Transverse colon (tissue), 4 donors: ENCODE measurements around the gene SELENOI. TPM values are rescaled to one million over a fixed set of nuclear protein-coding genes. Genes with fewer than 3 reads are reported as not detected.
A peak's percentile ranks its signal among the peaks of the same experiment; 100 is the strongest.
"Not testable (repeated sequence)": the region's sequence is repeated elsewhere in the genome, so short reads cannot be mapped to it uniquely, and the experiment has no call there.

ENCODE experiments used
- DNase-seq: peaks from one replicate; pipeline ENCODE4 v3.0.0-alpha.2; 2019
- H3K27ac ChIP-seq, 4 donors: fragments of 200-600 bp; sonication (generic); 2 replicates each; pipeline ENCODE4 v1.5.1; 2016 to 2018; ENCODE audit warnings: inconsistent platforms in 4 of 4
- H3K27me3 ChIP-seq: fragments of 200-600 bp; sonication (generic); 2 replicates; pipeline ENCODE4 v1.5.1; 2017; ENCODE audit warnings: inconsistent platforms
- H3K36me3 ChIP-seq, 4 donors: fragments of 200-600 bp; sonication (generic); 2 replicates each; pipeline ENCODE4 v1.5.1; 2017 to 2019; ENCODE audit warnings: inconsistent platforms in 4 of 4
- H3K4me1 ChIP-seq, 4 donors: fragments of 200-600 bp; sonication (generic); 2 replicates each; pipeline ENCODE4 v1.5.1; 2017 to 2020; ENCODE audit warnings: inconsistent platforms in 4 of 4
- H3K4me3 ChIP-seq, 4 donors: fragments of 200-600 bp; sonication (generic); 1 replicate in 1 of 4; 2 replicates in 3 of 4; pipeline versions ENCODE4 v1.5.1 to v1.6.1; 2017 to 2019; ENCODE audit warnings: inconsistent platforms in 4 of 4
- H3K9me3 ChIP-seq, 2 donors: fragments of 200-600 bp; sonication (generic); 2 replicates each; pipeline ENCODE4 v1.5.1; 2017 to 2019; ENCODE audit warnings: inconsistent platforms in 2 of 2
- EP300 ChIP-seq: sonication (generic); formaldehyde crosslinking; IDR thresholded peaks from one replicate; pipeline ENCODE4 v1.6.1; 2017; ENCODE audit warnings: antibody characterized with exemption, low read depth
- POLR2A ChIP-seq: fragments of 450-650 bp; IDR thresholded peaks from one replicate; pipeline ENCODE4 v1.6.1; 2016; ENCODE audit warnings: antibody characterized with exemption, mild to moderate bottlenecking, moderate library complexity
- POLR2AphosphoS5 ChIP-seq, 3 donors: sonication (generic); formaldehyde crosslinking; IDR thresholded peaks; one replicate each; pipeline ENCODE4 v1.6.1; 2016; ENCODE audit warnings: antibody characterized with exemption in 3 of 3
- WGBS, 2 donors: methylation state at CpG; one replicate each; pipeline ENCODE4 v1.1.5; 2018; ENCODE audit warnings: low coverage in 1 of 2; 5-methylcytosine and 5-hydroxymethylcytosine counted together
- in situ Hi-C, 4 donors: fragments of 200-750 bp; cut with MboI; loops; one replicate each; pipeline versions ENCODE4 v1.15.0 to v1.15.1; 2017; ENCODE audit warnings: low sequenced_read_pairs in 3 of 4, low pct_ligation_motif_present in 1 of 4, low pct_unique_long_range_greater_than_20kb in 1 of 4
- intact Hi-C: fragments of 100-400 bp; cut with DNase I; formaldehyde crosslinking; loops from one replicate; pipeline ENCODE4 v1.15.1; 2023; ENCODE audit warnings: low total_unique reads
- total RNA-seq, 4 donors: library from RNA; depleted of rRNA; stranded (reverse); fragments of >200 nt; gene quantifications; one replicate each; pipeline ENCODE4 v1.1.0, GENCODE V29; 2016
- TF ChIP-seq, protein P1 (sequence below), 5 experiments: fragments of 200-600 bp in 3 of 5; fragments of 450-650 bp in 2 of 5; sonication (generic) in 3 of 5; IDR thresholded peaks; 1 replicate in 2 of 5; 2 replicates in 3 of 5; pipeline ENCODE4 v1.5.1; 2016 to 2017; ENCODE audit warnings: antibody characterized with exemption in 5 of 5, inconsistent platforms in 3 of 5, mild to moderate bottlenecking in 2 of 5, moderate library complexity in 1 of 5

SELENOI gene
- total RNA-seq, 4 donors from 2014 or later: 12.1 to 37.4 (median 26.9) TPM

DNA sequence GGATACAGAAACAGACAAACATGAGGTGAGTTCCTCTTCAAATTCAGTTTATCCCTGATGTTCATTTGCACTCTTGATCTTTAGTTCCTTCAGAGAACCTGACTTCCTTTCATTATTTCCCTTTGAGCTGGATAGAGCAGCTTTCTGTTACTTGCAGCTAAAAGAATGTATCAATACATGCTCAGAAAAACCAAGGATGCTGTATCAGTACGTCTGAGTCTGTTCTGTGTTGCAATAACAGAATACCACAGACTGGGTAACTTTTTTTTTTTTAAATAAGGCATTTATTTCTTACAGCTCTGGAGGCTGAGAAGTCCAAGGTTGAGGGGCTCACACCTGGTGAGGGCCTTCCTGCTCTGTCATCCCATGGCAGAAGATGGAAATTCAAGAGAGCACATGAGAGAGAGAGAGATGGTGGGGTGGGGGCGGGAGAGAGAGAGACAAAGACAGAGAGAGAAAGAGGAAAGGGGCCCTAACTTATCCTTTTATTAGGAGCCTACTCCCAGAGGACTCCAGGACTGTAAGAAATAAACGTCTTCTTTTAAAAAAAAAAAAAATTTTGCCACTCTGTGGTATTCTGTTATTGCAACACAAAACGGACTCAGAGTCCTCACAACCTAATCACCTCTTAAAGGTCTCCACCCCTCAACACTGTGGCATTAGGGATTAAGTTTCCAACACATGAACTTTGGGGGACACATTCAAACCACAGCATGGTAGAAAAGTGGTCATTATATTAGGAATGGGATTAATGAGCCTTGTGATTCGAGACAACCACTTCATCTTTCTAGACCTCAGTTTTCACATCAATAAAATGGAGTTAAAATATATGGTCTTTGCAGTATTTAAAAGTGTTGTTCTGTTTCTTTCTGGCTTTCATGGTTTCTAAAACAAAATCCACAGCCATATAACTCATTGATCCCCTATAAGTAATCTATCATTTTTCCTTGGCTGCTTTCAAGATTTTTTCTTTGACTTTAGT, 18.4 kb upstream of the SELENOI start:
- DNase-seq: no peak
- WGBS, 2 donors: 59 to 66% methylated on average over 5 of the region's 5 CpGs
- Histone ChIP-seq H3K4me3 (no peak overlapping the region), H3K27ac (no peak overlapping the region), H3K27me3 (no peaks in the 10 kb centered on the region), H3K4me1 (peaks cover 0 to 10% (median 3%) of the 10 kb centered on the region in 4 donors), H3K9me3 (no peaks in the 10 kb centered on the region), H3K36me3 (no peaks in the 10 kb centered on the region)
- in situ Hi-C loops: loop anchor here in 2 of 4 donors (25.0 kb wide), 2 partner anchors 90 to 365 kb away; partner anchors contain the start of genes HADHA (in 1 of the 2) and HADHB (in 1 of the 2)
- intact Hi-C loops: no loop called here
- no peak for TF ChIP-seq POLR2AphosphoS5 (IDR thresholded peaks at IDR 0.05)
- no peak for TF ChIP-seq EP300
- no peak for TF ChIP-seq POLR2A
- TF ChIP-seq, protein P1, sequence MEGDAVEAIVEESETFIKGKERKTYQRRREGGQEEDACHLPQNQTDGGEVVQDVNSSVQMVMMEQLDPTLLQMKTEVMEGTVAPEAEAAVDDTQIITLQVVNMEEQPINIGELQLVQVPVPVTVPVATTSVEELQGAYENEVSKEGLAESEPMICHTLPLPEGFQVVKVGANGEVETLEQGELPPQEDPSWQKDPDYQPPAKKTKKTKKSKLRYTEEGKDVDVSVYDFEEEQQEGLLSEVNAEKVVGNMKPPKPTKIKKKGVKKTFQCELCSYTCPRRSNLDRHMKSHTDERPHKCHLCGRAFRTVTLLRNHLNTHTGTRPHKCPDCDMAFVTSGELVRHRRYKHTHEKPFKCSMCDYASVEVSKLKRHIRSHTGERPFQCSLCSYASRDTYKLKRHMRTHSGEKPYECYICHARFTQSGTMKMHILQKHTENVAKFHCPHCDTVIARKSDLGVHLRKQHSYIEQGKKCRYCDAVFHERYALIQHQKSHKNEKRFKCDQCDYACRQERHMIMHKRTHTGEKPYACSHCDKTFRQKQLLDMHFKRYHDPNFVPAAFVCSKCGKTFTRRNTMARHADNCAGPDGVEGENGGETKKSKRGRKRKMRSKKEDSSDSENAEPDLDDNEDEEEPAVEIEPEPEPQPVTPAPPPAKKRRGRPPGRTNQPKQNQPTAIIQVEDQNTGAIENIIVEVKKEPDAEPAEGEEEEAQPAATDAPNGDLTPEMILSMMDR (IDR thresholded peaks at IDR 0.05): no peak

DNA sequence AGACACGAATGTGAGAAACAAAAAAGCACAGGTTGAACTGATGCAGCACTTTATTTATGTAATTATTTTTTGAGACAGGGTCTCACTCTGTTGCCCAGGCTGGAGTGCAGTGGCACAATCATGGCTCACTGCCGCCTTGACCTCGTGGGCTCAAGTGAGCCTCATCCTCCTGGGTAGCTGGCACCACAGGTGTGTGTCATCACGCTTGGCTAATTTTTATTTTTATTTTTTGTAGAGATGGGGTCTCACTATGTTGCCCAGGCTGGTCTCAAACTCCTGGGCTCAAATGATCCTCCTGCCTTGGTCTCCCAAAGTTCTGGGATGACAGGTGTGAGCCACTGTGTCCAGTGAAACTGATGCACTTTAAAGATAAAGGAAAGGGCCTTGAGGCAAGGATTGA, 16.9 kb upstream of the SELENOI start:
- not testable (repeated sequence) for DNase-seq

DNA sequence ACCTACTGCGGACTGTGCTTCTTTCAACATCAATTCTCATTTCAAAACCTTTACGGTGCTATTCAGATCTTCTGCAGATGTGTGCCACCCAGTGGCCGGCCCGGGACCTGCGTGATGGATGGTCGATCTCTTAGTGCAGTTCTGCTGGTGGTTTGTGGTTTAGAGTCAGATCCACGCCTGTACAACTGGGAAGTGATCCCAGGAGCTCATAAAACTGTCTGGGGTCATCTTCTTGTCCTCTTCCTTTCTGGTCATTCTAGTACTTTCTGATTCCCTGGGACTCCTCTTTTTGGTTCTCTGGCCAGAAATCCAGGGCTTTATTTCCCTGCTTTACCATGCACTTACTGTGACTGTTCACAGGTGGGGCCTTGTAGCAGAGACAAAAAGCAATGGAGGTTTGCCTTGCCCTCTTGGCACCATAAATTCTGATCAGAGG, 15.8 kb upstream of the SELENOI start:
- in situ Hi-C loops: loop anchor here in 2 of 4 donors (25.0 kb wide), 2 partner anchors 93 to 368 kb away; partner anchors contain the start of genes HADHA (in 1 of the 2) and HADHB (in 1 of the 2)
- H3K27ac ChIP-seq: no peak overlapping the region
- intact Hi-C loops: no loop called here
- no peak overlapping the region for H3K4me3 ChIP-seq
- H3K27me3 ChIP-seq: no peaks in the 10 kb centered on the region
- no peaks in the 10 kb centered on the region for H3K9me3 ChIP-seq
- WGBS, 2 donors: 0 to 3% methylated on average over 1 to 7 of the region's 7 CpGs
- TF ChIP-seq, protein P1 (IDR thresholded peaks at IDR 0.05): peak; percentile 81 to 86 (median 84)
- TF ChIP-seq POLR2AphosphoS5 (IDR thresholded peaks at IDR 0.05): no peak
- no peak for TF ChIP-seq EP300
- TF ChIP-seq POLR2A: no peak
- H3K36me3 ChIP-seq: no peaks in the 10 kb centered on the region
- peak; percentile 92 for DNase-seq
- peaks cover 0 to 10% (median 3%) of the 10 kb centered on the region in 4 donors for H3K4me1 ChIP-seq

More for the DNA sequence above, 16.9 kb upstream of the SELENOI start:
- in situ Hi-C loops: loop anchor here in 2 of 4 donors (25.0 kb wide), 2 partner anchors 92 to 367 kb away; partner anchors contain the start of genes HADHA (in 1 of the 2) and HADHB (in 1 of the 2)
- H3K4me1 ChIP-seq, H3K9me3 ChIP-seq, H3K27me3 ChIP-seq, H3K36me3 ChIP-seq, H3K27ac ChIP-seq, H3K4me3 ChIP-seq, intact Hi-C loops: not testable (repeated sequence)
- 94 to 100% methylated on average over 1 to 4 of the region's 4 CpGs for WGBS, 2 donors

DNA sequence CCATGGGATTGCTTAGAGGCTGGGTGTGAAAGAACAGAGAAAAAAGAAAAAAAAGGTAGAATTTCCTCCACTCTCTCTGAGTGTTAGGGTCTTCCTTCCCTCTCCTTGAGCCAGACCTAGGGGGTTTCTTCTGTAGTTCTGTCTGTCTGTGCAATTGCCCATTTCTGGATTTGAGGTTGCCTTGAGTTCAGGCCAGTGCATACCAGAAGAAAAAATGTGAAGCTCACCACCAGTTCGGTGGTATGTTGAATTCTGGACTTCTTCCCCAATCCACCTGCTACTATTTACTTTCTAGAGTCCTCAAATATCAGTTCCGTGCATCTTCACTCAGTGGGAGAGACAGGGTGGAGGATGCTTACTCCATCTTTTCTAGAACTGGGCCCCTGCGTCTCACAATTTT, 15.3 kb upstream of the SELENOI start:
- in situ Hi-C loops: loop anchor here in 2 of 4 donors (25.0 kb wide), 2 partner anchors 93 to 368 kb away; partner anchors contain the start of genes HADHA (in 1 of the 2) and HADHB (in 1 of the 2)
- intact Hi-C loops: no loop called here
- no peaks in the 10 kb centered on the region for H3K36me3 ChIP-seq
- TF ChIP-seq, protein P1 (IDR thresholded peaks at IDR 0.05): no peak
- TF ChIP-seq POLR2AphosphoS5 (IDR thresholded peaks at IDR 0.05): no peak
- TF ChIP-seq POLR2A: no peak
- no peak for TF ChIP-seq EP300
- 69 to 79% methylated on average over 3 of the region's 3 CpGs for WGBS, 2 donors
- no peak overlapping the region for H3K4me3 ChIP-seq
- peaks cover 0 to 10% (median 3%) of the 10 kb centered on the region in 4 donors for H3K4me1 ChIP-seq
- no peaks in the 10 kb centered on the region for H3K27me3 ChIP-seq
- H3K9me3 ChIP-seq: no peaks in the 10 kb centered on the region
- no peak for DNase-seq
- H3K27ac ChIP-seq: no peak overlapping the region

DNA sequence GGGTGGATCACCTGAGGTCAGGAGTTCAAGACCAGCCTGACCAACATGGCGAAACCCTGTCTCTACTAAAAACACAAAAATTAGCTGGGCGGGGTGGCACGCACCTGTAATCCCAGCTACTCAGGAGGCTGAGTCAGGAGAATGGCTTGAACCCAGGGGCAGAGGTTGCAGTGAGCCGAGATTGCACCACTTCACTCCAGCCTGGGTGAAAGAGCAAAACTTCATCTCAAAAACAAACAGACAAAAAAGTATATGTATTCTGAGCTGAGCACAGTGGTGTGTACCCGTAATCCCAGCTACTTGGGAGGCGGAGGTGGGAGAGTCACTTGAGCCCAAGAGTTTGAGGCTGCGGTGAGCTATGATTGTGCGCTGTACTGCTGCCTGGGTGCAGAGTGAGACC, 14.6 kb upstream of the SELENOI start:
- H3K27ac ChIP-seq, DNase-seq, H3K36me3 ChIP-seq, H3K27me3 ChIP-seq, H3K4me3 ChIP-seq, H3K9me3 ChIP-seq, intact Hi-C loops, H3K4me1 ChIP-seq: not testable (repeated sequence)
- WGBS, 2 donors: 95 to 96% methylated on average over 4 to 8 of the region's 8 CpGs
- in situ Hi-C loops: loop anchor here in 2 of 4 donors (25.0 kb wide), 2 partner anchors 94 to 369 kb away; partner anchors contain the start of genes HADHA (in 1 of the 2) and HADHB (in 1 of the 2)
